Glutamatergic neuron (in vitro differentiated cells): ENCODE data around the gene KCNE3. TPM values are rescaled to one million over a fixed set of nuclear protein-coding genes. Genes with fewer than 3 reads are reported as not detected.

ENCODE experiments used
- DNase-seq: peaks from one replicate; pipeline ENCODE4 v3.0.0; 2022
- H3K27ac Mint-ChIP-seq: one replicate; pipeline ENCODE4 v1.8.0; 2020; ENCODE audit warnings: mild to moderate bottlenecking, mixed read lengths, inconsistent platforms; ENCODE audit not compliant: unreplicated experiment
- H3K27me3 Mint-ChIP-seq: one replicate; pipeline ENCODE4 v1.8.0; 2020; ENCODE audit warnings: mild to moderate bottlenecking, moderate library complexity, mixed read lengths, inconsistent platforms; ENCODE audit not compliant: unreplicated experiment
- H3K36me3 Mint-ChIP-seq: one replicate; pipeline ENCODE4 v1.8.0; 2020; ENCODE audit warnings: mild to moderate bottlenecking, mixed read lengths, inconsistent platforms; ENCODE audit not compliant: unreplicated experiment
- H3K4me1 Mint-ChIP-seq: one replicate; pipeline ENCODE4 v1.8.0; 2020; ENCODE audit warnings: mild to moderate bottlenecking, low read depth, mixed read lengths, inconsistent platforms; ENCODE audit not compliant: unreplicated experiment
- H3K4me3 Mint-ChIP-seq: one replicate; pipeline ENCODE4 v1.8.0; 2020; ENCODE audit warnings: mild to moderate bottlenecking, mixed read lengths, inconsistent platforms; ENCODE audit not compliant: unreplicated experiment
- H3K9me3 Mint-ChIP-seq: one replicate; pipeline ENCODE4 v1.8.0; 2020; ENCODE audit warnings: mild to moderate bottlenecking, moderate library complexity, mixed read lengths, inconsistent platforms; ENCODE audit not compliant: unreplicated experiment
- CTCF ChIP-seq: fragments of 200-600 bp; sonication (generic); IDR thresholded peaks from one replicate; pipeline ENCODE4 v1.5.0; 2021; ENCODE audit not compliant: partially characterized antibody, unreplicated experiment
- total RNA-seq: library from RNA; stranded (reverse); fragmentation: NEBNext Ultra II Directional; extraction: Animal tissue kit (Norgen Biotek cat#: 25700); gene quantifications from one replicate; pipeline ENCODE4 v1.2.1, GENCODE V29; 2021; ENCODE audit not compliant: unreplicated experiment

The KCNE3 gene
- total RNA-seq, 1 donor from 2014 or later: not detected

- Mint-ChIP-seq H3K4me3 (no peak overlapping the region), H3K27ac (no peak overlapping the region), H3K27me3 (no peaks in the 10 kb centered on the region), H3K4me1 (peaks cover under 1% of the 10 kb centered on the region), H3K36me3 (no peaks in the 10 kb centered on the region), H3K9me3 (no peaks in the 10 kb centered on the region)
- no peak for TF ChIP-seq CTCF
- no peak for DNase-seq
Observed at GRCh38 chr11:74412321-74412720, 55.0 kb downstream of the KCNE3 start.

GRCh38 chr11:74409633-74410032, 57.7 kb downstream of the KCNE3 start:
- no peak overlapping the region for H3K27ac Mint-ChIP-seq

More at GRCh38 chr11:74409633-74410032, 57.7 kb downstream of the KCNE3 start:
- Mint-ChIP-seq H3K36me3 (no peaks in the 10 kb centered on the region), H3K4me1 (peaks cover 6% of the 10 kb centered on the region), H3K9me3 (no peaks in the 10 kb centered on the region), H3K4me3 (no peak overlapping the region), H3K27me3 (peaks cover 2% of the 10 kb centered on the region)
- DNase-seq: no peak
- TF ChIP-seq CTCF: no peak

Other genes with a start within 250 kb of the KCNE3 start
- not detected for gene P4HA3, start 155.9 kb downstream of the KCNE3 start, total RNA-seq
- gene PGM2L1, start 69.1 kb downstream of the KCNE3 start, total RNA-seq: 97.2 TPM
- gene LIPT2, start 26.2 kb upstream of the KCNE3 start, total RNA-seq: 2.5 TPM
- gene POLD3, start 125.0 kb upstream of the KCNE3 start, total RNA-seq: 9.0 TPM